UCSD-AML1 (cell line): ENCODE results near the gene CHRM1.
"Not testable (repeated sequence)": the region's sequence is repeated elsewhere in the genome, so short reads cannot be mapped to it uniquely, and the experiment has no call there.

Experiments
- DNase-seq: peaks from one replicate; lab custom pipeline; 2025; ENCODE audit not compliant: unreplicated experiment; lab: John Stamatoyannopoulos, UW

The CHRM1 gene

GRCh38 chr11:62921201-62921572 lies at the start of gene CHRM1:
Gene CHRM1, minus strand, starts transcription at chr11:62921363. Its CDS starts 10,263 bp downstream, at chr11:62911100.
- no peak for DNase-seq

DNA sequence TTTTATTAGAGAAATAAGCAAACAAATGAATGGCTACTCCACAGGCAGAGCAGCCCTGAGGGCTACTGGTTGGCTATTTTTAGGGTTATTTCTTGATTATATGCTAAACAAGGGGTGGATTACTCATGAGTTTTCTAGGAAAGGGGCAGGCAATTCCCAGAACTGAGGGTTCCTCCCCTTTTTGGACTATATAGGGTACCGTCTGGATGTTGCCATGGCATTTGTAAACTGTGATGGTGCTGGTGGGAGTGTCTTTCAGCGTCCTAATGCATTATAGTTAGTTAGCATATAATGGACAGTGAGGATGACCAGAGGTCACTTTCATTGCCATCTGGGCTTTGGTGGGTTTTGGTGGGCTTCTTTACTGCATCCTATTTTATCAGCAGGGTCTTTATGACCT lies 44.4 kb upstream of the CHRM1 start:
- DNase-seq: no peak

DNA sequence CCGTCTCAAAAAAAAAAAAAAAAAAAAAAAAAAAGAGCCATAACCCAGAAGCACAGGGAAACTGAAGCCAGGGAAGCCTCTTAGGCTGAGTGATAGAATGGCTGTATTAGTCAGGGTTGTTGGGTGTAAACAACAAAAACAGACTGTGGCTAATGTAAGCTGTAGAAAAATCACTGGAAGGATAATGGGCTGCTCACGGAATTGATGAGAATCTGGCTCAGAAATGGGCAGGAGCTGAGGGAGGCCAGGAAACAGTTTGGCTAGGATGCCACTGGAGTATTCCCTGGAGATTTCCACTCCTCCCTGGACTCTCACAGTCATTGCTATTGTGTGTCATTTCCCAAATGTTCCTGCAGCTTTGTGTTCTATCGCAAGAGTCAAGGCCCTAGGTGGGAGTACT lies 41.2 kb upstream of the CHRM1 start:
- DNase-seq: no peak

GRCh38 chr11:62961017-62961570 lies 39.9 kb upstream of the CHRM1 start:
- DNase-seq: no peak

DNA sequence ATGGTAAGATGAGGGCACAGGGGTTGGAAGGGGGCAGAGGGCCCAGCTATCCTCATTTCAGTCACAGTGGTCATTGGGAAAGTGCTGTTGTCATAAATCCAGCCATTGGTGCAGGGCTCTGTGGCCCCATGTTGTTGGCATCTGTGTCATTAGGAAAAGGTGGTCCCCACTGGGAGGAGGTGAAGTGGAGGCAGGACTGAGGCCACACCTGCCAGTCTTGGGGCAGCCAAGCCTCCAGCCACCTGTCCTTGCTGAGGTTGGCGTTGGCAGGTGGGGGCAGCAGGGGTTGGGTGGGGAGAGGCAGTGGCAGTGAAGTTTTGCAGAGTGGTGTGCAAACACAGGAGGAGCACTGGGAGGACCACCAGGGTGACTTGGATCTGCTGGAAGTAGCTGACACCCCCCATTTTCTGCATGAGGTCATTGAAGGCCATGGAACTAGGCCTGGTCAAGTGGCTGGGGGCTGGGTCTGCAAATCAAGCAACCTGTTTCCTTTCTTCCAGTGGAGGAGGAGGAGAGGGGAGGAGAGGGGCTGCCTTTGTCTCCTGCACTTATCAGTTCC lies 38.3 kb upstream of the CHRM1 start:
- DNase-seq: no peak

- DNase-seq: no peak
Measured at GRCh38 chr11:62958547-62959421, 37.6 kb upstream of the CHRM1 start.

DNA sequence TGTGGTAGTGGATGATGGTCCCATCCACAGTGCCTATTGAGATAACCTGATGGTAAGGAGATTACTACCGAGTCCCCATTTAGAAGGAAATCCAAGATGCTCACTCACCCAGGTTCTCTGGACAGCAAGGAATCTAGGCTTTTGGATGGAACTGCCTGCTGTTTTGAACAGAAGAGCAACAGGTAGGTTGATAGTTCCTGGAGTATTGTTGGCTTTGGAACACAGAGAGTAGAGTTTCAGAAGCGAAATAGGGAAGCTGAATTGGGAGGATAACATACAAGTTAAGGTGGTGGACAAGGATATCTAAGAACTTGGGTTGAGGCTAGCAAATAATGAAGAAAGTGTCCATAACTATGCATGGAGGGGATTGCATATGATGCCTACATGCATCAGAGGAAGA lies 36.0 kb upstream of the CHRM1 start:
- no peak for DNase-seq

- DNase-seq: no peak
Measured at GRCh38 chr11:62954478-62954877, 33.3 kb upstream of the CHRM1 start.

- no peak for DNase-seq
Measured at GRCh38 chr11:62953811-62954210, 32.6 kb upstream of the CHRM1 start.

DNA sequence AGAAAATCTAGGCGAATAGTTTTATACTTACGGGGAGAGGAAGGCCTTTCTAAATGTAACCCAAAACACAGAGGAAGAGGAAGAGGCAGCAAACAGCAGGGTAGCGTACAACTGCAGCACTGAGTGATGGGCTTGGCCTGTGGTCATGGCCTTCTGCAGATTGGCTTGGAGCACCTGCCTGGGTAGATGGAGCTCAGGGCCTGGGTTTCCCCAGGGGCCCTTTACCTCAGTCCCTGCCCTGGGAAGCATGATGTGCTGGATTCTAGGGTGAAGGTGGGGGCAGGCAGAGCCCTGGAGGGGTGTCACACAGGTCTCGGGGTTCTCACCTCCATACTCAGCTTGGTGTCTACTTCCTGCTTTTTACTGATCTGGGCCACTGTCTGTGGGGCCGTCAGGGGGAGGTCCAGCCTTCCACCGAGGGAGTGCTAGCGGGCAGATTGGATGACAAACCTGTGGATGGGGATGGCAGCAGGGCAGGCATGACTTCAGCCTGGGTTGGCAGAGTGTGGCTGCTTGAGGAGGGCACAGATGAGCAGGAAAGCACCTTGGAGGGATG lies 27.7 kb upstream of the CHRM1 start:
- DNase-seq: no peak

- not testable (repeated sequence) for DNase-seq
Measured at GRCh38 chr11:62945538-62945937, 24.4 kb upstream of the CHRM1 start.

DNA sequence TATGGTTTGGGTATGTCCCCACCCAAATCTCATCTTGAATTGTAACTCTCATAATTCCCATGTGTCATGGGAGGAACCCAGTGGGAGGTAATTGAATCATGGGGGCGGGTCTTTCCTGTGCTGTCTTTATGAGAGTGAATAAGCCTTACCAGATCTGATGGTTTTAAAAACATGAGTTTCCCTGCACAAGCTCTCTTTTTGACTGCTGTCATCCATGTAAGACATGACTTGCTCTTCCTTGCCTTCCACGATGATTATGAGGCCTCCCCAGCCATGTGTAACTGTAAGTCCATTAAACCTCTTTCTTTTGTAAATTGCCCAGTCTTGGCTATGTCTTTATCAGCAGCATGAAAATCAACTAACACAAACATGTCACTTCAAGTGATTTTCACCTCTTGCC lies 16.4 kb upstream of the CHRM1 start:
- DNase-seq: not testable (repeated sequence)

GRCh38 chr11:62934496-62934785 lies 13.3 kb upstream of the CHRM1 start:
- no peak for DNase-seq

DNA sequence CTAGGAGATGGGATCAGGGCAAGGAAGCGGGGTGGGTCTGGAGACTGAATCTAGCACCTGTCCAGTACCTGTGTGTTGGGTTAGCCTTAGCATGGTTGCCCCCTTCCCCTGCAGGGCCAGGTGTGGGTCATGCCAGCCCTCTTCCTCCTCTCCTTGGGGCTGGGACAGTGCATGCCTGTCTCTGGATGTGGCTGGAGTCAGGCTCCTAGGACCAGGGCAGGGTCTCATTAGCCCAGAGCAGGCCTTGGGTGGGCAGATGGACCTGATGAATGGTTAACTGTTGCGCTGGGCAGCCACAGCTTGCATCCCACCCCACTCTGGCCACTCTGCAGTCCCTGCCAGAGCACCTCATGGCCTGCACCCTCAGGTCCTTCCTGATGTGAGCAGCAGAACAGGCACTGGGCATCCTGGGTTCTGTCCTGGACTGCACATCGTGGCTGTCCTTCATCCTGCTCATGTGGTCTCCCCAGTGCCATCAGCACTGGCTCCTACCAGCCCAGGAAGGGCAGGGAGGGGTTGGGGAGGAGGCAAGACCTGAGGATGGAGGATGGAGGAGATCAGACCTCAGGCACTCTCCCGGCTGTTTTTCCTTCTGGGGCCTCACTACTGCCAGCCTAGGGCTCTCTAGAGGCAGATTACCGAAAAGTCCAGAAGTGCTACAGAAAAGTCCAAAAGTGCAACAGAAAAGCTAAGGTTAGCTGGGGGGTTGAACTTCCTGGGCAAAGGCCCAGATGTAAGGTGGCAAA lies 12.8 kb upstream of the CHRM1 start:
- no peak for DNase-seq

DNA sequence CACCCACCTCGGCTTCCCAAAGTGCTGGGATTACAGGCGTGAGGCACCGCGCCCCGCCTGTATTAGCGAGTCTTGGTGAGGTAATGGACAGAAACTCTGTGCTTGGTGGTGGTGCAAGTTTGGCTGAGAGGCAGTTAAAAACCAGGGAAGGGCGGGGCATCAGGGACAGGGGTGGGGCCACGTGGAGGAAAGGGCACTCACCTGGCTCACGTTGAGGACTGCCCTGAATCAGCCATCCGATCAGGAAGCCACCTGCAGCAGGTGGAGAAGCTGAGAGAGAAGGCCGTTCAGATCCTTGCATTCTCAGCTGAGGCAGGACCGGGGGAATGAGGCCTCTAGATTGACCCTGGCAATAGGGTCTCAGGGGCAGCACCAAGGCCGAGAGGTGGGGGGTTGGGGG lies 12.1 kb upstream of the CHRM1 start:
- DNase-seq: no peak

DNA sequence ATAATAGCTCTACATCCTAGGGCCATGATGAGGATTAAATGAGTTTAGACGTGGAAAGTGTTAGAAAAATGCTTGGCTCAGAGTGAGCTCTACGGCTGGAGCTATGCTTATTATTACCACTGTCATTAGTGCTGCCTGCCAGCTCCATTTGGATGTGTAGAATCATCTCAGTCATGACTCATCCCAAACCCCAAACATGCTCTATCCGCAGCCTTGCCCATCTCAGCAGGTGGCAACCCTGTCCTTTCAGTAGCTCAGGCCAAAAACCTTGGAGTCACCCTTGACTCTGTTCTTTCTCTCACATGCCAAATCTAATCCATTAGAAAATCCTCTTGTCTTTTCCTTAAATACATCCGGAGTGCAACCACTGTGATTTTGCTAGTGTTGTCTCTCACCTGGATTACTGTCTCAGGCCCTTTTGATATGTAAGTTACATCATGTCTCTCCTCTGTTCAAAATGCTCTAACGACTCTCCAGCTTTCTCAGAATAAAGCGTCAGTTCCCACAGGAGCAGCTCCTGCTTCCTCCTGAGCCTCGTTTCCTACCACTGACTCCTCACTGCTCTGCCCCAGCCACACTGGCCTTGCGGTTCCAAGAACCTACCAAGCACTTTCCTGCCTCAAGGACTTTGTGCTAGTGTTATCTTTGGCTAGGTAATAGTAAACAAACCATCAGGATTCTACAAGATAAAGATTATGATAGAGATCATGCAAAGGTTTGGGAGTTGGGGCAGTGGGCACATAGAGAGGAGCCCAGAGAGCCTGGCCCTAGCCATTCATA lies 10.5 kb upstream of the CHRM1 start:
- no peak for DNase-seq

DNA sequence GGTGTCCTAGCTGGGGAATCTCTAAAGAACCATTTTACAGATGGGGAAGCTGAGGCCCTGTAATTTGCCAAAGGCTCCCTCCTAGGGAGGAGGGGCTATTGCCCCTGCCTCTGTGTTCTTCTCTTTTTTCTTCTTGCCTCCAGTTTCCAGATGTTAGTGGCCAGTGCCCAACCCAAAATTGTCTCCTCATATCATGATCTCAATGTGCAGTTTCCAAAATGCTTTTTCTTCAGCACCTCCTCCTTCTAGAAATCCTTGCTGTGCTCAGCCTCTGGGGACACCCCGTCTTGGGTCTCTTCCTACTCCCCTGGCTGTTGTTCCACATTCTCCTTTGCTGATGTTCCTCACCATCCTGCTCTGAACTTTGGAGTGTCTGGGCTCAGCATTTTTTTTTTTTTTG lies 9.5 kb upstream of the CHRM1 start:
- no peak for DNase-seq

DNA sequence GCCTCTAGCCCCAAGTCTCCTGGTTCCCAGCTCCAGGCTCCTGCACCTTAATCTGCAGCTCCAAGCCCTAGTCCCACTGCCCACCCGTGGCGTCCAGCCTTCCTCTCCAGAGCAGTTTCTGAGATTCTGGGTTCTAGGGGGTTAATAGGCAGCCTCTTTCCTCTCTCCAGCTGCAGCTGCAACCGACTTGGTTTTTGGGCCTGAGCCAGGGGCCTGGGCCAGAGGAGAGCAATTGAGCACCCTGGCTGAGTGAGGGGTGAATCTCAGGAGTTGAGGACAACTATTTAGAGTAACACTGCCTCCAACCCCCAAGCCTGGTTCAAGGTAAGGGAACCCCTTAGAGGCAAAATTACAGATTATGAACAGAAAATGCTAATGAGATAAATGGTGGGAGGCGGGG lies 9.0 kb upstream of the CHRM1 start:
- no peak for DNase-seq

GRCh38 chr11:62928011-62928410 lies 6.8 kb upstream of the CHRM1 start:
- DNase-seq: no peak

- no peak for DNase-seq
Measured at GRCh38 chr11:62926680-62927455, 5.7 kb upstream of the CHRM1 start.
